ACC112 (cell line): ENCODE measurements around the gene CIDEC.
"Not testable (repeated sequence)": the region's sequence is repeated elsewhere in the genome, so short reads cannot be mapped to it uniquely, and the experiment has no call there.

Experiments
- H2AFZ ChIP-seq: fragments of 200-600 bp; sonication (generic); one replicate; pipeline ENCODE4 v1.6.0; 2017; ENCODE audit warnings: antibody characterized with exemption, low read length; ENCODE audit not compliant: unreplicated experiment
- H3K27ac ChIP-seq: fragments of 200-600 bp; sonication (generic); 2 replicates; pipeline ENCODE4 v1.5.1; 2014; ENCODE audit warnings: low read depth, mild to moderate bottlenecking, antibody characterized with exemption, low read length, moderate library complexity
- H3K27me3 ChIP-seq: fragments of 200-600 bp; sonication (generic); 2 replicates; pipeline ENCODE4 v1.6.1; 2014; ENCODE audit warnings: mild to moderate bottlenecking, antibody characterized with exemption, low read length, moderate library complexity, mixed read lengths; ENCODE audit not compliant: insufficient read depth
- H3K36me3 ChIP-seq: fragments of 200-600 bp; sonication (generic); 2 replicates; pipeline ENCODE4 v1.6.1; 2016; ENCODE audit warnings: mild to moderate bottlenecking, antibody characterized with exemption, low read length, moderate library complexity, mixed read lengths; ENCODE audit not compliant: insufficient read depth
- H3K4me1 ChIP-seq: fragments of 200-600 bp; sonication (generic); one replicate; pipeline ENCODE4 v1.6.1; 2016; ENCODE audit warnings: low read length, mixed read lengths; ENCODE audit not compliant: insufficient read depth, unreplicated experiment, control insufficient read depth
- H3K4me3 ChIP-seq: fragments of 200-600 bp; sonication (generic); 2 replicates; pipeline ENCODE4 v1.5.1; 2014; ENCODE audit warnings: mild to moderate bottlenecking, low read depth, low read length
- H3K79me2 ChIP-seq: fragments of 200-600 bp; sonication (generic); one replicate; pipeline ENCODE4 v1.6.0; 2016; ENCODE audit warnings: low read length; ENCODE audit not compliant: control insufficient read depth, unreplicated experiment, insufficient read depth

Gene CIDEC

GRCh38 chr3:9861201-9861600, 18.9 kb downstream of the CIDEC start:
- Histone ChIP-seq H3K4me1 (peaks cover 19% of the 10 kb centered on the region), H3K36me3 (no peaks in the 10 kb centered on the region), H3K27me3 (no peaks in the 10 kb centered on the region), H2AFZ (no peak overlapping the region), H3K4me3 (no peak overlapping the region), H3K27ac (no peak overlapping the region), H3K79me2 (no peaks in the 10 kb centered on the region)

DNA sequence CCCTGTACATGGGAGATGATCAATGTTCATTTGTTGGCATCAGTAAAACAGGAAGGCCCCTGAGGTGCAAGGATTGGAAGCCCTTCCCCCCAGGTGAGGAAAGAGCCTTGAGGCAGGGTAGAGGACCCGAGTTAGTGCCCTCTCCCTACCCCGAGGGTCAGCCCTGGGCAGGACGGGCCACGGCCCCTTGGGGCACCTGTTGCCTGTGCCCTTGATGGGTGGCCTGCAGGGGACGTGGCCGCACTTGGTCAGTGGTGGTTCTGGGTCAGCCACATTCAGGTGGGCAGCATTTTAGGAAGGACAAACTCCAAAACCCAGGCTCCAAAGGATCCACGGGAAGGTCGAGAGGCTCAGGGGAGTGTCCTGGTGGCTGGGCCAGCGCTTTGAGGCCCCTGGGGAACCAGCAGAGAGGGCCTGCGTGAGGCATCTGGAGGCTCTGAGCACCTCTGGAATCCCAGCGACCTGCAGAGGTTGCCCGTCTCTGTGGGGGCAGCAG, 20.5 kb downstream of the CIDEC start:
- Histone ChIP-seq H3K4me3 (no peak overlapping the region), H3K27ac (no peak overlapping the region), H3K36me3 (no peaks in the 10 kb centered on the region), H3K27me3 (no peaks in the 10 kb centered on the region), H2AFZ (no peak overlapping the region), H3K4me1 (peaks cover 14% of the 10 kb centered on the region), H3K79me2 (no peaks in the 10 kb centered on the region)

- Histone ChIP-seq H3K4me3 (no peak overlapping the region), H3K27me3 (no peaks in the 10 kb centered on the region), H3K79me2 (no peaks in the 10 kb centered on the region), H3K4me1 (no peaks in the 10 kb centered on the region), H3K36me3 (no peaks in the 10 kb centered on the region), H3K27ac (no peak overlapping the region), H2AFZ (no peak overlapping the region)
Measured at GRCh38 chr3:9855594-9855993, 24.5 kb downstream of the CIDEC start.

- H3K27me3 ChIP-seq, H3K27ac ChIP-seq, H2AFZ ChIP-seq, H3K4me1 ChIP-seq, H3K79me2 ChIP-seq, H3K4me3 ChIP-seq, H3K36me3 ChIP-seq: not testable (repeated sequence)
Measured at GRCh38 chr3:9854291-9854940, 25.6 kb downstream of the CIDEC start.

- no peak overlapping the region for H2AFZ ChIP-seq
- H3K36me3 ChIP-seq, result no peaks in the 10 kb centered on the region
- no peak overlapping the region for H3K4me3 ChIP-seq
- no peaks in the 10 kb centered on the region for H3K4me1 ChIP-seq
- no peaks in the 10 kb centered on the region for H3K79me2 ChIP-seq
- H3K27me3 ChIP-seq, result no peaks in the 10 kb centered on the region
- H3K27ac ChIP-seq, result no peak overlapping the region
Measured at GRCh38 chr3:9852528-9852927, 27.5 kb downstream of the CIDEC start.

DNA sequence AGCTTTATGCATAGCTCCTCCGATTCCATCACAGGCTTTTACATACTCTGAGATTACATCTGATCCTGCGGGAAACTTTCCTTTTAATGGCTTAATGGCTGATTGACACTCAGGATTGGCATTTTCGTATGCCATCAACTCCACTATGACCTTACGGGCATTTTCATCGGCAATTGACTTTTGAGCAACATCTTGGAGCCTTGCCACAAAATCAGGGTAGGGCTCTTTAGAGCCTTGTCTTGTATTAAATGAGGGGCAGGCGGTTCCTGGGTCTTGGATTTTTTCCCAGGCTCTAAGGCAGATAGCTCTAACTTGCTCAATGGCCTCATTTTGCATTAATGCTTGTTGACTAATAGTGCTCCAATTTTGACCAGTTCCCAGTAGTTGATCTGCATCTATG, 28.1 kb downstream of the CIDEC start:
- not testable (repeated sequence) for H3K4me3 ChIP-seq, H3K79me2 ChIP-seq, H2AFZ ChIP-seq, H3K27ac ChIP-seq, H3K4me1 ChIP-seq, H3K36me3 ChIP-seq, H3K27me3 ChIP-seq

- H3K79me2 ChIP-seq, H3K36me3 ChIP-seq, H2AFZ ChIP-seq, H3K27ac ChIP-seq, H3K4me3 ChIP-seq, H3K27me3 ChIP-seq, H3K4me1 ChIP-seq: not testable (repeated sequence)
Measured at GRCh38 chr3:9851383-9851782, 28.7 kb downstream of the CIDEC start.

DNA sequence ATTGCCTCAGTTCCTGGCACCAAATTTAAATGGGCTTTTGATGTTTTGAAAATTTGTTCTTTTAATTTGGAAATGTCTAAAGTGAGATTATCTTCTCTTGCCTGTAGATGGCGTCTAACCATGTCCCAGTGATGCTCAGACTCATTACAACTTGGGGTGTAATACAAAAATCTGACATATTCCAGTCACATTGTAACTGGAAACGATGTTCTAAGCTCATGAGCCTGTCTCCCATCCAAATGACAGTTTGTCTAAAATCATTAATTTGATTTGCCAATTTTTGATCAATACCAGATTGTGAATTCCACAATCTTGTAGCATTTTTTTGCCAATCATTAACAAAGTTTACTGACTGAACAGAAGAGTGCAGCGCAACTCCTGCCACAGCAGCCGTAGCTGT, 31.2 kb downstream of the CIDEC start:
- H3K27me3 ChIP-seq, H3K27ac ChIP-seq, H3K4me1 ChIP-seq, H3K79me2 ChIP-seq, H3K36me3 ChIP-seq, H2AFZ ChIP-seq, H3K4me3 ChIP-seq: not testable (repeated sequence)

DNA sequence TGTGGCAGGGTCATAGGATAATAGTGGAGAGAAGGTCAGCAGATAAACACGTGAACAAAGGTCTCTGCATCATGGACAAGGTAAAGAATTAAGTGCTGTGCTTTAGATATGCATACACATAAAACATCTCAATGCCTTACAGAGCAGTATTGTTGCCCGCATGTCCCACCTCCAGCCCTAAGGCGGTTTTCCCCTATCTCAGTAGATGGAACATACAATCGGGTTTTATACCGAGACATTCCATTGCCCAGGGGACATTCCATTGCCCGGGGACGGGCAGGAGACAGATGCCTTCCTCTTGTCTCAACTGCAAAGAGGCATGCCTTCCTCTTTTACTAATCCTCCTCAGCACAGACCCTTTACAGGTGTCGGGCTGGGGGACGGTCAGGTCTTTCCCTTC, 32.2 kb downstream of the CIDEC start:
- H3K27me3 ChIP-seq, H2AFZ ChIP-seq, H3K36me3 ChIP-seq, H3K4me3 ChIP-seq, H3K27ac ChIP-seq, H3K4me1 ChIP-seq, H3K79me2 ChIP-seq: not testable (repeated sequence)

- Histone ChIP-seq H2AFZ (no peak overlapping the region), H3K4me3 (no peak overlapping the region), H3K36me3 (no peaks in the 10 kb centered on the region), H3K27me3 (no peaks in the 10 kb centered on the region), H3K4me1 (peaks cover 10% of the 10 kb centered on the region), H3K27ac (no peak overlapping the region), H3K79me2 (peaks cover 10% of the 10 kb centered on the region)
Measured at GRCh38 chr3:9846931-9847488, 33.0 kb downstream of the CIDEC start.

DNA sequence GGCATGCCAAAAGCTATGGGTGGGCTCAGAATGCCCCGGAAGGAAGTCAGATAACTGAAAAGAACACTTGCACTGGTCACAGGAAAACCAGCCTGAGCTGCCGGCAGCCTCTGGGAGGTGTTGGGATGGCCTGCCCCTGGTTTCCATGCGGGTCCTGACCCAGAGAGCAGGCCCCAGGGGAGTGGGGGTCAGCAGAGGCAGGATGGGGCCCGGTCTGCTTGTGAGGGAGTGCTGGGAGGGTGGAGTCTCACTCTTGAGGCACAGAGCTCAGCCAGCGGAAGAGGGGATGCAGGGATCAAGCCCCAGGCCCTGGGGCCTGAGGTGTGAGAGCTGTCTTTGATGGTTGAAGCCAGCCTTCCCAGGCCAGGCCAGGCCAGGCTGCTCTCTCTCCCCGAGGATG, 33.8 kb downstream of the CIDEC start:
- H2AFZ ChIP-seq, result no peak overlapping the region
- peaks cover 10% of the 10 kb centered on the region for H3K79me2 ChIP-seq
- no peak overlapping the region for H3K27ac ChIP-seq
- H3K27me3 ChIP-seq, result no peaks in the 10 kb centered on the region
- peaks cover 10% of the 10 kb centered on the region for H3K4me1 ChIP-seq
- no peaks in the 10 kb centered on the region for H3K36me3 ChIP-seq
- no peak overlapping the region for H3K4me3 ChIP-seq
